Breast epithelium (tissue), 3 donors: ENCODE results near the gene ZFHX3.

Source experiments
- CTCF ChIP-seq, 3 donors: fragments of 450-650 bp; IDR thresholded peaks; one replicate each; pipeline ENCODE4 v1.5.1; 2016 to 2017; ENCODE audit warnings: antibody characterized with exemption in 3 of 3, mild to moderate bottlenecking in 3 of 3, moderate library complexity in 3 of 3
- POLR2A ChIP-seq: fragments of 450-650 bp; IDR thresholded peaks from one replicate; pipeline ENCODE4 v1.6.1; 2016; ENCODE audit warnings: antibody characterized with exemption, mild to moderate bottlenecking, moderate library complexity

- TF ChIP-seq CTCF (IDR thresholded peaks at IDR 0.05) (no peak), POLR2A (no peak)
These were observed 242.4 kb downstream of the ZFHX3 start for GRCh38 chr16:72805486-72805885.
